Skin of body (tissue), 2 donors: ENCODE data around the gene CHCHD3. TPM values are rescaled to one million over a fixed set of nuclear protein-coding genes. Genes with fewer than 3 reads are reported as not detected.
"Not testable (repeated sequence)": the region's sequence is repeated elsewhere in the genome, so short reads cannot be mapped to it uniquely, and the experiment has no call there.

Experiments used
- DNase-seq: peaks from one replicate; lab custom pipeline; 2025; lab: John Stamatoyannopoulos, UW
- total RNA-seq: library from RNA; depleted of rRNA; stranded (reverse); fragments of >200 nt; gene quantifications from one replicate; pipeline ENCODE4 v1.2.3, GENCODE V29; 2014

Gene CHCHD3
- total RNA-seq, 1 donor from 2014 or later, result 62.7 TPM

- DNase-seq, result no peak
Observed at GRCh38 chr7:133009426-133010252, 72.3 kb downstream of the CHCHD3 start.

GRCh38 chr7:133007961-133008360, 73.9 kb downstream of the CHCHD3 start:
- DNase-seq, result no peak

GRCh38 chr7:133003052-133003910, 78.6 kb downstream of the CHCHD3 start:
- DNase-seq, result no peak

GRCh38 chr7:133001727-133002126, 80.2 kb downstream of the CHCHD3 start:
- no peak for DNase-seq

DNA sequence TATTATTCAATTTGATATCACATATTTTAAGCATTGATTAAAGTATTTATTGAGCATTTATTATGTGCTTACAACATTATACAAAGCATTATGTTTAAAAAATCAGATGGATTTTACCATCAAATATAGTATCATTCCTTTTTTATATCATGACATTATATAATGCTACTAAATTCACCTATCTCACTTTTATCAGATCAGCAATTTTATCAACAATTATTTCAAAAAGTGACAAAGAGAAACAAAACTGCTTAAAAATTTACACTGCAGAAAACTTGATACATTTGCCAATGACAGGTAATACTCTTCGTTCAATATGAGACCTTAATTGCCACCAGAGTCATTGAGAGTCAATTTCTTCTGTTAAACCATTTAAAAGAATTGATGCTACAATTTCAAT, 82.0 kb downstream of the CHCHD3 start:
- no peak for DNase-seq

DNA sequence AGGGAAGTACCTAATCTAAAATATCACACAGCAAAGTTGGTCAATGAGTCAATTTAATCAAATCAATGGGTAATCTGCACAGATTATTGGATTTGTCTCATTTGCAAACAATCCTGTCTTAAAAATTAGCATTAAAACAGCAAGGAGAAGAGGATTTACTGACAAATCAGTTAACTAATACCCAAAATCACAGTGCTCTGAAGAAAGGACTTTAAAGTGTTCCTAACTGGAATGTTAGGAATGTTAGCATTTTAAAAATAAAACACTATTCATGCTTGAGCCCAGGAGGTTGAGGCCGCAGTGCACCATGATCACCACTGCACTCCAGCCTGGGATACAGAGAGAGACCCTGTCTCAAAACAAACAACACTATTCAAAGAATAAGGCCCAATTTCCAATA, 83.1 kb downstream of the CHCHD3 start:
- no peak for DNase-seq

DNA sequence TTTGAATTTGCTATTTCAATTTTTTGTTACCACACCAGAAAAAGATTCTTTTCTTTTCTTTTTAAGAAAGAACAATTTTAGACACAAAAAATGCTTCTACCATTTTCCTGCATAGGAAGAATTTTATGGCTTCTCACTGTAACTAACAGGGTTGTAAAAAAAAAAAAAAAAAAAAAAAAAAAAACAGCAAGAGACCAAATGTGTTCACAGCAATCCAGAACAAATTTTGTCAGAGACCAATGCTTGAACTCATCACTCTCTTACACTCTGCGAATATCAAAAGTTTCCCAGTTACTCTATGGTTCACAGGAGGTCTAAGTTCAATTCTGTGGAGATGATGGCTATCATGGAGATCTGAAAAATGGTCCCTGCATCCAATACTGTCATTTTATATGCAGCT, 84.4 kb downstream of the CHCHD3 start:
- DNase-seq, result no peak

- no peak for DNase-seq
Observed at GRCh38 chr7:132996581-132997242, 85.2 kb downstream of the CHCHD3 start.

DNA sequence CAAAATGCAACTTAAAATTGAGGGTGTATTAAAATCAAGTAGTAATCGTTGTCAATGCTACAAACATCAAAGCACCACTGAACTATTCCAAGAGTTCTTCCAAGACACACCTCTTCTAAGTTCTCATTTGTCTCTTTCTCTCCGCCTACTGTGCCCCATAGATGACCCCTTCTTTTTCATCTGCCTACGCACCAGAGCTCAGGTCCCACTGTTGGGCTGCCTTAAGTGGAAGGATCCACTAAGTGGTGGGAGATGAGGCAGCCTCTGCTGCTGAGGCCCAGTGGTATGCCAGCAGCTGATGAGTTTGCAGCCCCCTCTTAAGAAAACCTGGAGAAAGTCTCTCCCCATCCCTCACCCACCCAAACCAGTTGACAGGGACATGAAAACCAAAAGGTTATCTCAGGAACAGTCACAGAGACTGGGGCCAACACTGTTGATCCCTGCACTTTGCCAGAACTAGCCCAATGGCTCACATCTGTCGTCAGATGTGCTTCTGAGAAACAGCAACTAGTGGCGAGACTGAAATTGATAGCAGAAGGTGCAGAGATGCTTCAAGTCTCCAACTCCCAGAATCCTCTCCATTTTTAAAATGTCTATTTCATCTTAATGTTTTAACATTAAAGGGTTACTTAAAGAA, 88.4 kb downstream of the CHCHD3 start:
- DNase-seq, result no peak

GRCh38 chr7:132991615-132992587, 90.0 kb downstream of the CHCHD3 start:
- no peak for DNase-seq

GRCh38 chr7:132988117-132988516, 93.8 kb downstream of the CHCHD3 start:
- DNase-seq, result no peak

- no peak for DNase-seq
Observed at GRCh38 chr7:132980402-132980801, 101.5 kb downstream of the CHCHD3 start.

- no peak for DNase-seq
Observed at GRCh38 chr7:132979524-132979923, 102.4 kb downstream of the CHCHD3 start.

DNA sequence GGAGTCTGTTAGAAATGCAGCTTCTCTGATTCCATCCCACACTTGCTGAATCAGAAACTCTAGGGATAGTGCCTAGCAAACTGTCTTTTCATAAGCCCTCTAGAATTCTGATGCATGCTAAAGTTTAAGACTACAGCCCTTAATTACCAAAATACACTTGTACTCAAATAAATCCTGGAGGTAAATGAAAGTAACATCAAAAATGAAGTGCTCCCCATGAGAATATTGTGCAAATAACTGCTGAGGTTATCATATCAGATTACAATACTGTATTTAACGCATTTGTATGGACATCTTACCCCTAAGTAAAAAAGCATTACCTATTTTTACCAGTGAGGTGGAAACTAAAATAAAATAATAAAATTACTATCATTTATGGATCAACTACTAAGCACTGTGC, 104.7 kb downstream of the CHCHD3 start:
- DNase-seq, result no peak

DNA sequence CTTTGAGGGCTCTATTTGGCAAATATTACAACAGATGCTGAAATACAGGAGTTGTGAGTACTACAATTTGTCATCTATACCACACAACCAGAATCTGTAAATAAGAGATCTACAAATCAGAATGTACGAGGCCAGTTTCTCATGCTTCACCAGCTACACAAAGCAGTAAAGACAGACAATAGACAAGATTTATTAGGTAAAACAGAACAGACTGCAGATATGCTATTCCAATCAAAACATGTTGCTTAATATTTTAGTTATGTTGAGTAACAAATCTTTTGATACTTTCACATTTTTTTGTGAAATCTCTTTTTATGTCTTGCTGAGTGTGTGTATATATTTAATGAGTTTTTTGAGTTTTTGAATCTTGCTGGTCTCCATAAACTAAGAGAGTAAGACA, 109.1 kb downstream of the CHCHD3 start:
- no peak for DNase-seq

DNA sequence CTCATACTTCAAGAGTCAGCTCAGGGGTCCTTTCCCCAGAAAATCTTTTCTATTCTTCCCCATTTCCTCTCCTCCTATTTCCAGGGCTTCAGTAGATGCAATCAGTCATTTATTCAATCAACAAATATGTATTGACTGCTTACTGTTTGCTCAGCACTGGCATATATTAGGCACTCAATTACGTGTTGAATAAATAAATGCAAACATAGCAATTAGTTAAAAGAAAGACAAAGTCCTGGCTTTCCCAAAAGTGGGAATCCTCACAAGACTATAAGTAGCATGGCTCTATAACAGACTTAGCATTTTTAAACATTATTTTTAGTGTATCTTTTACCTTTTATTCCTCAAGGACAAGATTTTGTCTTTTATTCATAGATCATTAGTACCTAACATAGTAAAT, 111.6 kb downstream of the CHCHD3 start:
- no peak for DNase-seq

DNA sequence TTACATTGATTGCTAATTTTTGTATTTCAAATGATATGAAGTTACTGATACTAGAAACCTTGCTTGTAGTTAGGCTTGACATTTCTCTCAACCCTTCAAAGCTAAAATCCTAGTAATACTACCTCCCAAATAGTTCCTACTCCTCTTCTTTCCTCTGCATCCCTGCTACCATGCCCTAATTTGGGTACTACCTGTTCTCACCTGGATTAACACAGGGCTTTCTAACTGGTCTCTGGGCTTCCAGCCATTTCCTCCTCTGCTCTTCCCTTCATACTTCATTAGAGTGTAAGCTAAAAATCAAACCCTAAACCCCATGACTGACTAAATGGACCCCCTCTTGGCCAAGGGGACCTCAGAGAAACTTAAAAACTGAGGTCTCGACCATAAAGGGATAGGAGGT, 112.4 kb downstream of the CHCHD3 start:
- DNase-seq, result no peak

DNA sequence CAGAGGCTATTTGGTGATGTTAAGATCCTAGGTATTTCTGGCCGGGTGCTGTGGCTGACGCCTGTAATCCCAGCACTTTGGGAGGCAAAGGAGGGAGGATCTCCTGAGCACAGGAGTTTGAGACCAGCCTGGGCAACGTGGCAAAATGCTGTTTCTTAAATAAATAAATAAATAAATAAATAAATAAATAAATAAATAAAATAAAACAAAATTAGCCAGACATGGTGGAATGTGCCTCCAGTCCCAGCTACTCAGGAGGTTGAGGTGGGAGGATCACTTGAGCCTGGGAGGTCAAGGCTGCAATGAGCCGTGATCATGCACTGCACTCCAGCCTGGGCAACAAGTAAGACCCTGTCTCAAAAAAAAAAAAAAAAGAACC, 114.4 kb downstream of the CHCHD3 start:
- DNase-seq, result not testable (repeated sequence)

- DNase-seq, result no peak
Observed at GRCh38 chr7:132966754-132967469, 115.0 kb downstream of the CHCHD3 start.

DNA sequence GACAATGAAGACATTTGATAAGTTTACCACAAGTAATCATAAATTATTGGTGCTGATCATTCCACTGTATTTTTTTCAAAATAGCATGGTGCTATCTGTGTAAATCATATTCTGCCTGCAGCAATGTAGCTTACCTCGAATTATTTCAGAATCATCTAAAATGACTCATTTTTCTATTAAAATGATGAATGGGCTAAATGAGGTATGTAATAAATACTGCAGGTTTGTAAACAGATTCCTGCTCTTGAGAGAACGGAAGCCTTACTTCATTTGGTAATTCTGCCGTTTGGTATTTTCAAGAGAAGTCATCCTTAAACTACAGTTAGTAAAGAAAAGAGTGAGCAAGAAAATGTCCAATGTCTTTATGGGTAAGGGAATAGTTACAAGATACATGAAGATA, 115.9 kb downstream of the CHCHD3 start:
- DNase-seq, result no peak
